Mucosa of rectum (tissue), 2 donors: ENCODE data around the gene PRICKLE3.

Experiments used
- H3K27ac ChIP-seq, 2 donors: one replicate each; pipeline ENCODE4 v1.7.0; 2013; ENCODE audit warnings: inconsistent platforms in 2 of 2, low read depth in 2 of 2, low read length in 2 of 2
- H3K27me3 ChIP-seq, 2 donors: one replicate each; pipeline ENCODE4 v1.7.0; 2013; ENCODE audit warnings: low read length in 2 of 2; ENCODE audit not compliant: control insufficient read depth in 2 of 2, insufficient read depth in 2 of 2
- H3K36me3 ChIP-seq, 2 donors: one replicate each; pipeline ENCODE4 v1.7.0; 2013; ENCODE audit warnings: low read length in 2 of 2; ENCODE audit not compliant: control insufficient read depth in 2 of 2, insufficient read depth in 2 of 2
- H3K4me1 ChIP-seq, 2 donors: one replicate each; pipeline ENCODE4 v1.7.0; 2013; ENCODE audit warnings: low read length in 2 of 2, mild to moderate bottlenecking in 1 of 2; ENCODE audit not compliant: control insufficient read depth in 2 of 2, insufficient read depth in 2 of 2
- H3K4me3 ChIP-seq, 2 donors: one replicate each; pipeline ENCODE4 v1.7.0; 2013; ENCODE audit warnings: low read length in 2 of 2
- H3K9ac ChIP-seq, 2 donors: one replicate each; pipeline ENCODE4 v1.7.0; 2013; ENCODE audit warnings: low read length in 2 of 2, low read depth in 1 of 2, mild to moderate bottlenecking in 1 of 2
- H3K9me3 ChIP-seq, 2 donors: one replicate each; pipeline ENCODE4 v1.7.0; 2013; ENCODE audit warnings: low read length in 2 of 2; ENCODE audit not compliant: control insufficient read depth in 2 of 2
- donor health status: healthy.
- donor health status: Normal muscosa, but diverticular disease.

The PRICKLE3 gene

GRCh38 chrX:49184294-49185281 is 1.6 kb downstream of the PRICKLE3 start:
- peak overlapping the region; percentile 34 to 67 for H3K4me3 ChIP-seq
- H3K27ac ChIP-seq = peak overlapping the region; percentile 78 to 80
- H3K4me1 ChIP-seq = peaks cover 0 to 13% of the 10 kb centered on the region in 2 donors
- peaks cover 3 to 9% of the 10 kb centered on the region in 2 donors for H3K36me3 ChIP-seq
- H3K27me3 ChIP-seq = no peaks in the 10 kb centered on the region
- peak overlapping the region; percentile 47 to 71 for H3K9ac ChIP-seq
- H3K9me3 ChIP-seq = no peaks in the 10 kb centered on the region

DNA sequence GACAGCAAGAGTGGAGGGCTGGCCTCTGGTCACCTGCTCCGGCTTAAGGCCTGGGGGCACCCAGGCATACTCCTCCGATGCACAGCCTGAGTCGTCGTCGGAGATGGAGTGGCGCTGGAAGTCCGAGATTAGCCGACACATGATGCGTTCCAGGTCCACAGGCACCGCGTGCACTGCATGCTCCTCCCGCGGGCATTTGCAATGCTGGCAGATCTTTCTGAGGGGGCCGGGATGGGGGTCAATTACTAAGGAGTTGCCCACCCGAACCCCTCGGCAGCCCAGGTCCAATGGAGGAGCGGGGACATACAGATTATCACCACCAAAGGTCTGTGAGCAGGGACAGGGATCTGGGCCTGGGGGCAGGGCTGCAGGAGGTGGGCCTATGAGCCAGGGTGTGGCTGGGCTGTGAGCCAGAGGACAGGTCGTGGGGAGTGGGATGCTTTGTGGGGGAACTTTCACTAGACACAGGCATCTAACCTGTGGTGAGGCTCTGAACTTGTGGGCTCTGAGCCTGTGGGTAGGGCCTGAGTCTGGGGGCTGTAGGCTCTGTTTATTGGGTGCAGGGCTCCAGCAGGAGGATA is 2.4 kb downstream of the PRICKLE3 start:
- no peak overlapping the region for H3K9ac ChIP-seq
- H3K27ac ChIP-seq = no peak overlapping the region

GRCh38 chrX:49179358-49179757 is 6.8 kb downstream of the PRICKLE3 start:
- H3K36me3 ChIP-seq = peaks cover 14 to 24% of the 10 kb centered on the region in 2 donors

More for the DNA sequence above, 2.4 kb downstream of the PRICKLE3 start:
- no peak overlapping the region for H3K4me3 ChIP-seq
- H3K9me3 ChIP-seq = no peaks in the 10 kb centered on the region
- peaks cover 0 to 13% of the 10 kb centered on the region in 2 donors for H3K4me1 ChIP-seq
- no peaks in the 10 kb centered on the region for H3K27me3 ChIP-seq
- peaks cover 10 to 16% of the 10 kb centered on the region in 2 donors for H3K36me3 ChIP-seq

DNA sequence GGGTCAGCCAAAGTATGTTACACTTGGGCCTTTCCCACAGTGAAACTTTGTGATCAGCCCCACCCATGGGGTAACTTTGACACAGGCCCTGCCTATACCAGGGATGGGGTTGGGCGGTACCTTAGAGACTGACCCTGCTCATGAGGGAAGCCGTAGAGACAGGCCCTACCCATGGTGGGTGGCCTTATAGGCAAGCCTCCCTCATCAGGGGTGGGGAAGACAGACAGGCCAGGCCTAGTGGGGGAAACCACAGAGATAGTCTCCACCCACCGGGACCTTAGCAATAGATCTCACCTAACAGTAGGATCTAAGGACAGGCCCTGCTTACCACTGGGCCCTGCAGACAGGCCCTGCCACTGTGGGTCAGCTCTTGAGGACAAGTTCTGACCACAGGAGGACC is 7.6 kb downstream of the PRICKLE3 start:
- Histone ChIP-seq H3K4me1 (peaks cover 0 to 14% of the 10 kb centered on the region in 2 donors), H3K27ac (no peak overlapping the region), H3K36me3 (peaks cover 14 to 23% of the 10 kb centered on the region in 2 donors), H3K9ac (no peak overlapping the region), H3K27me3 (no peaks in the 10 kb centered on the region), H3K4me3 (no peak overlapping the region), H3K9me3 (no peaks in the 10 kb centered on the region)

More at GRCh38 chrX:49179358-49179757, 6.8 kb downstream of the PRICKLE3 start:
- Histone ChIP-seq H3K9ac (no peak overlapping the region), H3K9me3 (no peaks in the 10 kb centered on the region), H3K4me3 (no peak overlapping the region), H3K27ac (no peak overlapping the region), H3K27me3 (no peaks in the 10 kb centered on the region), H3K4me1 (peaks cover 0 to 18% of the 10 kb centered on the region in 2 donors)

- peak overlapping the region in 1 of 2 donors; percentile 70 for H3K27ac ChIP-seq
- H3K27me3 ChIP-seq = no peaks in the 10 kb centered on the region
- no peak overlapping the region for H3K9ac ChIP-seq
- H3K36me3 ChIP-seq = peaks cover 14 to 24% of the 10 kb centered on the region in 2 donors
- no peaks in the 10 kb centered on the region for H3K9me3 ChIP-seq
- no peak overlapping the region for H3K4me3 ChIP-seq
- H3K4me1 ChIP-seq = peaks cover 5 to 18% of the 10 kb centered on the region in 2 donors
Measured at GRCh38 chrX:49177873-49178480, 8.2 kb downstream of the PRICKLE3 start.

DNA sequence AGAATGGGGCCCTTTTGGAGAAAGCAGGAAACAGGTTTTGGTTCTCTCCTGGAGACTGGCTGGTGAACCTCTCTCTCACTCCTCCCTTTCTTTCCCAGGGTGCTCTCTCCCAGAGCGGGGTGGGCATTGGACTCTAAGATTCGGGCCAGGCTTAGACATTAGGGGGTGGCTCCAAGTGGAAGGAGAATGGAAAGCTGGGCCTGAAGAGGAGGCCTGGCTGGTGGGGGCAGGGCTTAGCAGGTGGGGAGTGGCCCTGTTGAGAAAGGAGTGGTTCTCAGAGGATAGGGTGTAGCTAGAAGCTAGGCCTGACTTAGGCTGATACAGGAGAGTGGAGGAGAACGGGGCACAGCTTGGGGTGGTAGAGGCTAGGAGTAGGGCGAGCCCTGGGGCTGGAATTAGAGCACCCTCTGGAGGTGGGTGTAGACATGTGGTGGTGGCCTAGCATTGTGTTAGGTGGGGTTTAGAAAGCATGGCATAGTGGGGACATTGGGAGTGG is 8.8 kb downstream of the PRICKLE3 start:
- Histone ChIP-seq H3K27ac (peak overlapping the region; percentile 70 to 76), H3K4me1 (peaks cover 8 to 20% of the 10 kb centered on the region in 2 donors), H3K27me3 (no peaks in the 10 kb centered on the region), H3K36me3 (peaks cover 14 to 24% of the 10 kb centered on the region in 2 donors), H3K9me3 (no peaks in the 10 kb centered on the region), H3K4me3 (no peak overlapping the region), H3K9ac (peak overlapping the region in 1 of 2 donors; percentile 31)

DNA sequence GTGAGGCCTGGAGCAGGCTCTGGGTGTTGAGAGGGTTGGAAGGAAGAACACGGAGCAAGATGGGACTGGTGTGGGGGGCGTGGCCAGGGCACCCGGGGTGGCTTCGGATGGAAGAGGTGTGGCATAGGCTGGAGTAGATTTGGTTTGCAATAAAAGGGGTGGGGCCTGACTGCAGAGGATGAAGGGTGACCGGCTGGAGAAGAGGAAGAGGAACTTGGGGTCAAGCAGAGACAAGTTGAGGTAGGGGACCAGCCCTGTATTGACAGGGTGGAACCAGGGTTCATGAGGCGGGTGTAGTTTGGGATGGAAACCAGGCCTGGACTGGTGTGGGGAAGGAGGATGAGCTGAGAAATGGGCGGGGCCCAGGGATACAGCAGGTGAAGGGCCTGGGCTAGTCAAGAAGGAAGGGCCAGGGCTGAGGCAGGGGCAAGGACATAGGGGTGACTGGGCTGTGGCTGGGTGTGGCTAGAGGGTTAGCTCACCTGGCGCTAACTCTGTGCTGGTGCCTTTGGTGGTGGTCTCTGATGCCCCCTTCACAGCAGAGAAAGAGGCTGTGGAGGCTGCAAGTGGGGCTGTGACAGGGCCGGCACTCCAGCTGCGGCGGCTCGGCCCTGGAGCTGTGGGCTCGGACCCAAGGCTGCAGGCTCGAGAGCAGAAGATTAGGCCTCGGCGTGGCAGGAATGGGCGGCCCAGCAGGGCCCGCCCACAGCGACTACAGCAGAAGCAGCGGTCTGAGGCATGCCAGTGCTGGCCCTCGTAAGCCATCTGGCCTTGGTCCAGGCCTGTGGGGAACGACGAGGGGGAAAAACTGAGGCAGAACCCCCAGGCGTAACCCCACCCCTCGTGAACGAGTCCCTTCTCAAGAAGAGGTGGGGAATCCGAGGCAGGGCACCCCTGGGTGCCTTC is 9.5 kb downstream of the PRICKLE3 start:
- peaks cover 12 to 24% of the 10 kb centered on the region in 2 donors for H3K36me3 ChIP-seq
- H3K27me3 ChIP-seq = no peaks in the 10 kb centered on the region
- peak overlapping the region; percentile 70 to 76 for H3K27ac ChIP-seq
- no peak overlapping the region for H3K4me3 ChIP-seq
- H3K9ac ChIP-seq = peak overlapping the region in 1 of 2 donors; percentile 38
- no peaks in the 10 kb centered on the region for H3K9me3 ChIP-seq
- peaks cover 8 to 20% of the 10 kb centered on the region in 2 donors for H3K4me1 ChIP-seq

DNA sequence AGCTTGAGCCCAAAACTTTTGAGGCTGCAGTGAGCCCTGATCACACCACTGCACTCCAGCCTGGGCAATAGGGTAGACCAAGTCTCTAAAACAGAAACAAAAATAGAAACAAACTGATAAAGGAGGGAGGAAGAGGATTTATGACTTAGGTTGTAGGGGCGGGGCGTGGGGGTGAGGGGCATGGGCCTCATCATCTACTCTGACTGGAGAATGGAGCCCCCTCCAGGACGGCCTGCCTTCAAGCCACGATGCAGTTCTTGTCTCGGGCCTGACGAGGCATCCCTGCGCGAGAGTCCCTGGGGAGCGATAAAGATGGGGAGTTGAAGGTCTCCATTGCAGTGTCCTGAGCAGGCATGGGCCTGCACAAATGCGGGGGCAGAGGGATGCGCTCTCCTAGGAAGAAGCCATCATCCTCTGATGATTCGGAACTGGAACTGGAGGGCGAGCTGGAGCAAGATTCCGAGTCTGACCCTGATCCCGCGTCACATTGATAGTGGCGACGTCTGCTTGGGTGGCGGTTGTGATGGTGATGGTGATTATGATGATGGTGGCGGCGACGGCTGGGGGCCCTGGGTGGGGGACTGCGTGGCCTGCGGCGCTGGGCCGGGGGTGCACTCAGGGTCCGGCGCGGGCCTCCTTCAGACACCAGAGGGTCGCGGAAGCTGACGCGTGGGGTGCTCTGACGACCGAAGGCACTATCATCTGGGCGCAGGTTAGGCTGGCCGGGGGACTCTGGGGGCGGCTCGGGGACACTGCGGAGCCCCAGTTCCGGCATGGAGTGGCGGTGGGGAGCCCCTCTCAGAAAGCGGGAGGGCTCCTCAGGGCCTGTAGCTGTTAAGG is 10.5 kb downstream of the PRICKLE3 start:
- Histone ChIP-seq H3K9ac (no peak overlapping the region), H3K4me1 (peaks cover 8 to 20% of the 10 kb centered on the region in 2 donors), H3K4me3 (no peak overlapping the region), H3K27ac (no peak overlapping the region), H3K27me3 (no peaks in the 10 kb centered on the region), H3K36me3 (peaks cover 12 to 21% of the 10 kb centered on the region in 2 donors), H3K9me3 (no peaks in the 10 kb centered on the region)
